Uterus (tissue), 4 donors: ENCODE measurements around the gene FLNB. TPM values are rescaled to one million over a fixed set of nuclear protein-coding genes. Genes with fewer than 3 reads are reported as not detected.

Experiments used
- DNase-seq, 2 donors: peaks; one replicate each; pipeline ENCODE4 v3.0.0-alpha.2; 2019 to 2020
- H3K27ac ChIP-seq, 2 donors: fragments of 200-600 bp; sonication (generic); 1 replicate in 1 of 2; 2 replicates in 1 of 2; pipeline ENCODE4 v1.5.1; 2016 to 2018
- H3K27me3 ChIP-seq, 2 donors: fragments of 200-600 bp; sonication (generic); one replicate each; pipeline ENCODE4 v1.5.1; 2018 to 2019; ENCODE audit warnings: control low read depth in 1 of 2
- H3K36me3 ChIP-seq, 2 donors: fragments of 200-600 bp; sonication (generic); one replicate each; pipeline ENCODE4 v1.5.1; 2019; ENCODE audit warnings: control low read depth in 1 of 2
- H3K4me1 ChIP-seq, 2 donors: fragments of 200-600 bp; sonication (generic); one replicate each; pipeline ENCODE4 v1.5.1; 2018 to 2019; ENCODE audit warnings: control low read depth in 1 of 2
- H3K4me3 ChIP-seq, 2 donors: fragments of 200-600 bp; sonication (generic); 1 replicate in 1 of 2; 2 replicates in 1 of 2; pipeline ENCODE4 v1.5.1; 2018 to 2019; ENCODE audit warnings: mild to moderate bottlenecking in 1 of 2
- H3K9me3 ChIP-seq, 2 donors: fragments of 200-600 bp; sonication (generic); one replicate each; pipeline ENCODE4 v1.5.1; 2019; ENCODE audit warnings: control low read depth in 1 of 2
- CTCF ChIP-seq, 4 experiments: fragments of 200-600 bp in 2 of 4; fragments of 450-650 bp in 2 of 4; sonication (generic) in 2 of 4; IDR thresholded peaks; one replicate each; pipeline ENCODE4 v1.5.1; 2016 to 2019; ENCODE audit warnings: antibody characterized with exemption in 4 of 4, mild to moderate bottlenecking in 2 of 4, moderate library complexity in 1 of 4
- POLR2A ChIP-seq, 2 donors: fragments of 450-650 bp; IDR thresholded peaks; one replicate each; pipeline ENCODE4 v1.6.1; 2016; ENCODE audit warnings: antibody characterized with exemption in 2 of 2, mild to moderate bottlenecking in 1 of 2, moderate library complexity in 1 of 2
- intact Hi-C: fragments of 100-400 bp; cut with DNase I; formaldehyde crosslinking; loops from one replicate; pipeline ENCODE4 v1.15.1; 2023; ENCODE audit warnings: low total_unique reads
- total RNA-seq, 4 donors: library from RNA; depleted of rRNA in 3 of 4; stranded (reverse); fragments of >200 nt in 3 of 4; gene quantifications; one replicate each; pipeline versions ENCODE4 v1.1.0 to v1.2.4, GENCODE V29; 2014 to 2023
- donor health status: DM: yes; HTN: yes; CAD: no.

FLNB gene
- total RNA-seq, 4 donors from 2014 or later, result 52.4 to 283 (median 148) TPM

- Histone ChIP-seq H3K27ac (peak overlapping the region; percentile 86 to 89), H3K4me1 (peaks cover 3 to 10% of the 10 kb centered on the region in 2 donors), H3K4me3 (no peak overlapping the region), H3K9me3 (no peaks in the 10 kb centered on the region), H3K27me3 (no peaks in the 10 kb centered on the region), H3K36me3 (no peaks in the 10 kb centered on the region)
- TF ChIP-seq CTCF (IDR thresholded peaks at IDR 0.05) (no peak), POLR2A (IDR thresholded peaks at IDR 0.05) (no peak)
- peak; percentile 72 to 95 for DNase-seq
- intact Hi-C loops, result loop anchor here (5.0 kb wide), 1 partner anchor 51 kb away; no protein-coding TSS in a partner anchor
Observed at GRCh38 chr3:58063022-58063815, 55.0 kb downstream of the FLNB start.

GRCh38 chr3:58064923-58065638 is 56.9 kb downstream of the FLNB start:
- no peak for DNase-seq
- Histone ChIP-seq H3K27me3 (no peaks in the 10 kb centered on the region), H3K9me3 (no peaks in the 10 kb centered on the region), H3K4me3 (no peak overlapping the region), H3K36me3 (no peaks in the 10 kb centered on the region), H3K4me1 (peaks cover 3 to 10% of the 10 kb centered on the region in 2 donors), H3K27ac (peak overlapping the region; percentile 86 to 89)
- intact Hi-C loops, result loop anchor here (5.0 kb wide), 1 partner anchor 53 kb away; no protein-coding TSS in a partner anchor
- no peak for TF ChIP-seq POLR2A (IDR thresholded peaks at IDR 0.05)
- no peak for TF ChIP-seq CTCF (IDR thresholded peaks at IDR 0.05)

GRCh38 chr3:58065700-58066167 is 57.5 kb downstream of the FLNB start:
- H3K27ac ChIP-seq, result peak overlapping the region; percentile 86 to 89
- DNase-seq, result peak in 1 of 2 donors; percentile 14
- H3K4me1 ChIP-seq, result peaks cover 3 to 9% of the 10 kb centered on the region in 2 donors
- no peaks in the 10 kb centered on the region for H3K9me3 ChIP-seq
- no peak for TF ChIP-seq CTCF (IDR thresholded peaks at IDR 0.05)
- TF ChIP-seq POLR2A (IDR thresholded peaks at IDR 0.05), result no peak
- intact Hi-C loops, result no loop called here
- H3K4me3 ChIP-seq, result no peak overlapping the region
- H3K36me3 ChIP-seq, result no peaks in the 10 kb centered on the region
- H3K27me3 ChIP-seq, result no peaks in the 10 kb centered on the region

GRCh38 chr3:58066842-58067241 is 58.6 kb downstream of the FLNB start:
- intact Hi-C loops, result no loop called here
- H3K9me3 ChIP-seq, result no peaks in the 10 kb centered on the region
- no peak overlapping the region for H3K4me3 ChIP-seq
- H3K36me3 ChIP-seq, result no peaks in the 10 kb centered on the region
- TF ChIP-seq POLR2A (IDR thresholded peaks at IDR 0.05) (no peak), CTCF (IDR thresholded peaks at IDR 0.05) (no peak)
- peak in 1 of 2 donors; percentile 14 for DNase-seq
- peak overlapping the region; percentile 86 to 89 for H3K27ac ChIP-seq
- peaks cover 3 to 6% of the 10 kb centered on the region in 2 donors for H3K4me1 ChIP-seq
- H3K27me3 ChIP-seq, result no peaks in the 10 kb centered on the region
